ENCODE measurements around the gene KLF13. TPM values are rescaled to one million over a fixed set of nuclear protein-coding genes. Genes with fewer than 3 reads are reported as not detected.
A peak's percentile ranks its signal among the peaks of the same experiment; 100 is the strongest.

KLF13 gene
- total and polyA plus RNA-seq, 10 of the 15 experiments (the other 5 are each of a cell fraction or from before 2014, with no cell fraction given): 20.3 to 109 (median 51.4) TPM

GRCh38 chr15:31342781-31343626, 16.4 kb downstream of the KLF13 start:
- Histone ChIP-seq H3K4me3 (no peak overlapping the region; the same call in 1 of the 2 replicates), H2AFZ (ENCODE audit: control insufficient read depth, low read depth, low read length) (no peak overlapping the region), H3K36me3 (ENCODE audit: control insufficient read depth in 2 of 2, insufficient read depth in 2 of 2, low read length in 1 of 2) (peaks cover 3 to 30% of the 10 kb centered on the region in 2 experiments; a peak in 3 of 4 replicates), H4K20me1 (ENCODE audit: control insufficient read depth, insufficient read depth) (peaks cover 10% of the 10 kb centered on the region), H3K27me3 (replicated peaks in 1 of 2; ENCODE audit: control insufficient read depth in 2 of 2, insufficient read depth in 2 of 2, low read length in 1 of 2) (no peaks in the 10 kb centered on the region), H3K9me3 (replicated peaks; ENCODE audit: control insufficient read depth, insufficient read depth, low read length) (no peaks in the 10 kb centered on the region), H3K4me1 (ENCODE audit: control insufficient read depth, insufficient read depth, low read length) (peaks cover 88% of the 10 kb centered on the region), H3K4me2 (ENCODE audit: control insufficient read depth, insufficient read depth) (peak overlapping the region; percentile 80), H3K27ac (ENCODE audit: control insufficient read depth, insufficient read depth) (peak overlapping the region; percentile 58), H3K79me2 (ENCODE audit: control insufficient read depth, insufficient read depth, low read length) (peaks cover 100% of the 10 kb centered on the region), H3K9ac (ENCODE audit: control insufficient read depth, insufficient read depth, low read length) (peak overlapping the region; percentile 7)
- CTCF ChIA-PET: interaction anchor here (0.7 kb wide), 1 partner anchor 10 kb away, joined by 3 read pairs; no protein-coding TSS in a partner anchor
- POLR2A ChIA-PET: interaction anchor here (1.3 kb wide), 1 partner anchor 15 kb away, joined by 3 read pairs; no protein-coding TSS in a partner anchor
- DNase-seq (ENCODE audit: low read depth, low spot score) (no peak), FAIRE-seq (no peak), ATAC-seq (no peak)
- intact Hi-C loops (cut with micrococcal nuclease; ENCODE audit: unreplicated experiment) (no loop called here), in situ Hi-C loops (cut with MboI) (loop anchor here (25.0 kb wide), 2 partner anchors 706 to 1269 kb away; partner anchors contain the start of genes ARHGAP11A and ARHGAP11B)
- WGBS (ENCODE audit: insufficient coverage, insufficient replicate concordance, low lambda C conversion rate, missing lambda C conversion rate): 37% methylated on average over 22 of the region's 22 CpGs
- SMC1A ChIA-PET (ENCODE audit: uncharacterized antibody, unreplicated experiment): interaction anchor here (1.4 to 2.6 kb wide), 3 partner anchors 10 to 112 kb away, joined by 3 to 9 read pairs (median 4); no protein-coding TSS in a partner anchor
- RAD21 ChIA-PET (ENCODE audit: unreplicated experiment): interaction anchor here (0.9 to 1.6 kb wide), 6 partner anchors 13 to 107 kb away, joined by 3 to 6 read pairs (median 4); no protein-coding TSS in a partner anchor
- TF ChIP-seq PRDM15 (CRISPR knock-in tag; IDR thresholded peaks at IDR 0.05): no peak
- TF ChIP-seq PKNOX1 (IDR thresholded peaks at IDR 0.05): peak; percentile 29; the same call in 1 of the 2 replicates
- BruUV-seq (replicated peaks): no TSS peak
